ENCODE data around the gene CELF1.

The CELF1 gene

GRCh38 chr11:47480762-47481161 lies 72.2 kb downstream of the CELF1 start:
- no peak for DNase-seq

- DNase-seq = no peak
Measured at GRCh38 chr11:47478651-47479329, 74.1 kb downstream of the CELF1 start.

- DNase-seq = no peak
Measured at GRCh38 chr11:47477753-47478152, 75.2 kb downstream of the CELF1 start.

GRCh38 chr11:47477323-47477722 lies 75.6 kb downstream of the CELF1 start:
- no peak for DNase-seq

- no peak for DNase-seq
Measured at GRCh38 chr11:47470671-47471070, 82.3 kb downstream of the CELF1 start.

GRCh38 chr11:47469361-47470179 lies 83.4 kb downstream of the CELF1 start:
- no peak for DNase-seq

- DNase-seq = no peak
Measured at GRCh38 chr11:47468598-47469214, 84.2 kb downstream of the CELF1 start.

GRCh38 chr11:47467357-47467756 lies 85.6 kb downstream of the CELF1 start:
- no peak for DNase-seq

GRCh38 chr11:47466701-47467250 lies 86.2 kb downstream of the CELF1 start:
- DNase-seq = peak; percentile 67

GRCh38 chr11:47466201-47466600 lies 86.7 kb downstream of the CELF1 start:
- DNase-seq = no peak

- DNase-seq = no peak
Measured at GRCh38 chr11:47464483-47464882, 88.4 kb downstream of the CELF1 start.

GRCh38 chr11:47461876-47462275 lies 91.1 kb downstream of the CELF1 start:
- no peak for DNase-seq

GRCh38 chr11:47460571-47461235 lies 92.2 kb downstream of the CELF1 start:
- no peak for DNase-seq

- peak; percentile 80 for DNase-seq
Measured at GRCh38 chr11:47454258-47454671, 98.7 kb downstream of the CELF1 start.

- no peak for DNase-seq
Measured at GRCh38 chr11:47453365-47453764, 99.6 kb downstream of the CELF1 start.

- no peak for DNase-seq
Measured at GRCh38 chr11:47451990-47452389, 100.9 kb downstream of the CELF1 start.

GRCh38 chr11:47451436-47451835 lies 101.5 kb downstream of the CELF1 start:
- DNase-seq = no peak

- DNase-seq = no peak
Measured at GRCh38 chr11:47449541-47449940, 103.4 kb downstream of the CELF1 start.

GRCh38 chr11:47448566-47449427 lies 104.1 kb downstream of the CELF1 start, which contains the start of gene RAPSN:
Gene RAPSN (minus strand): TSS chr11:47449136. CDS start chr11:47448964, 172 bp downstream.
- peak; percentile 69 for DNase-seq

- DNase-seq = no peak
Measured at GRCh38 chr11:47447906-47448305, 105.0 kb downstream of the CELF1 start.

- no peak for DNase-seq
Measured at GRCh38 chr11:47446833-47447232, 106.1 kb downstream of the CELF1 start.

GRCh38 chr11:47445840-47446239 lies 107.1 kb downstream of the CELF1 start:
- no peak for DNase-seq
